ENCODE measurements around the gene ULBP3.
"Not testable (repeated sequence)": the region's sequence is repeated elsewhere in the genome, so short reads cannot be mapped to it uniquely, and the experiment has no call there.

ULBP3 gene

GRCh38 chr6:150026976-150027805 lies 41.7 kb downstream of the ULBP3 start:
- DNase-seq (ENCODE audit: low spot score): no peak
- H3K27me3 Mint-ChIP-seq (ENCODE audit: low read depth): peaks cover 72% of the 10 kb centered on the region
- no peaks in the 10 kb centered on the region for H3K36me3 Mint-ChIP-seq (ENCODE audit: low read depth)
- H3K9me3 Mint-ChIP-seq: no peaks in the 10 kb centered on the region
- no peak overlapping the region for H3K4me3 Mint-ChIP-seq
- H3K27ac Mint-ChIP-seq: no peak overlapping the region
- no peaks in the 10 kb centered on the region for H3K4me1 Mint-ChIP-seq (ENCODE audit: low read depth)

- Mint-ChIP-seq H3K4me3 (no peak within 1 kb of the TSS), H3K27ac (no peak within 1 kb of the TSS), H3K36me3 (ENCODE audit: low read depth) (no peaks in the 10 kb centered on the region), H3K4me1 (ENCODE audit: low read depth) (no peaks in the 10 kb centered on the region), H3K27me3 (ENCODE audit: low read depth) (peaks cover 70% of the 10 kb centered on the region), H3K9me3 (no peaks in the 10 kb centered on the region)
- no peak for DNase-seq (ENCODE audit: low spot score)
These were observed 43.6 kb downstream of the ULBP3 start, which contains the start of gene RAET1L for GRCh38 chr6:150025201-150025917. RAET1L (minus strand) TSS chr6:150025532; CDS start chr6:150025471, 61 bp downstream.

- no peak overlapping the region for H3K4me3 Mint-ChIP-seq
- no peaks in the 10 kb centered on the region for H3K9me3 Mint-ChIP-seq
These were observed 44.2 kb downstream of the ULBP3 start for GRCh38 chr6:150024646-150025155.

GRCh38 chr6:150024021-150024420 lies 44.9 kb downstream of the ULBP3 start:
- peaks cover 65% of the 10 kb centered on the region for H3K27me3 Mint-ChIP-seq (ENCODE audit: low read depth)
- not testable (repeated sequence) for DNase-seq (ENCODE audit: low spot score); H3K4me1 Mint-ChIP-seq (ENCODE audit: low read depth); H3K9me3 Mint-ChIP-seq; H3K4me3 Mint-ChIP-seq; H3K36me3 Mint-ChIP-seq (ENCODE audit: low read depth); H3K27ac Mint-ChIP-seq

More at GRCh38 chr6:150024646-150025155, 44.2 kb downstream of the ULBP3 start:
- no peaks in the 10 kb centered on the region for H3K36me3 Mint-ChIP-seq (ENCODE audit: low read depth)
- H3K27me3 Mint-ChIP-seq (ENCODE audit: low read depth): peaks cover 65% of the 10 kb centered on the region
- DNase-seq (ENCODE audit: low spot score): no peak
- no peak overlapping the region for H3K27ac Mint-ChIP-seq
- no peaks in the 10 kb centered on the region for H3K4me1 Mint-ChIP-seq (ENCODE audit: low read depth)

- H3K27me3 Mint-ChIP-seq (ENCODE audit: low read depth): peaks cover 65% of the 10 kb centered on the region
- H3K4me3 Mint-ChIP-seq; DNase-seq (ENCODE audit: low spot score); H3K9me3 Mint-ChIP-seq; H3K27ac Mint-ChIP-seq; H3K36me3 Mint-ChIP-seq (ENCODE audit: low read depth); H3K4me1 Mint-ChIP-seq (ENCODE audit: low read depth): not testable (repeated sequence)
These were observed 47.1 kb downstream of the ULBP3 start for GRCh38 chr6:150021870-150022269.

- Mint-ChIP-seq H3K27me3 (ENCODE audit: low read depth) (peaks cover 60% of the 10 kb centered on the region), H3K4me1 (ENCODE audit: low read depth) (peaks cover 6% of the 10 kb centered on the region), H3K27ac (no peak overlapping the region), H3K36me3 (ENCODE audit: low read depth) (no peaks in the 10 kb centered on the region), H3K4me3 (no peak overlapping the region), H3K9me3 (no peaks in the 10 kb centered on the region)
- DNase-seq (ENCODE audit: low spot score): no peak
These were observed 49.9 kb downstream of the ULBP3 start for GRCh38 chr6:150018846-150019580.

GRCh38 chr6:150017186-150017521 lies 51.8 kb downstream of the ULBP3 start:
- not testable (repeated sequence) for DNase-seq (ENCODE audit: low spot score); H3K36me3 Mint-ChIP-seq (ENCODE audit: low read depth); H3K9me3 Mint-ChIP-seq; H3K4me3 Mint-ChIP-seq; H3K27ac Mint-ChIP-seq
- peaks cover 10% of the 10 kb centered on the region for H3K4me1 Mint-ChIP-seq (ENCODE audit: low read depth)
- H3K27me3 Mint-ChIP-seq (ENCODE audit: low read depth): peaks cover 70% of the 10 kb centered on the region

- DNase-seq (ENCODE audit: low spot score): no peak
- peaks cover 73% of the 10 kb centered on the region for H3K27me3 Mint-ChIP-seq (ENCODE audit: low read depth)
- no peaks in the 10 kb centered on the region for H3K36me3 Mint-ChIP-seq (ENCODE audit: low read depth)
- H3K9me3 Mint-ChIP-seq: no peaks in the 10 kb centered on the region
- no peak overlapping the region for H3K27ac Mint-ChIP-seq
- H3K4me3 Mint-ChIP-seq: no peak overlapping the region
- peaks cover 10% of the 10 kb centered on the region for H3K4me1 Mint-ChIP-seq (ENCODE audit: low read depth)
These were observed 52.4 kb downstream of the ULBP3 start for GRCh38 chr6:150016324-150017185.

GRCh38 chr6:150015281-150016001 lies 53.5 kb downstream of the ULBP3 start:
- peaks cover 10% of the 10 kb centered on the region for H3K4me1 Mint-ChIP-seq (ENCODE audit: low read depth)
- H3K9me3 Mint-ChIP-seq; H3K36me3 Mint-ChIP-seq (ENCODE audit: low read depth); H3K27ac Mint-ChIP-seq; H3K4me3 Mint-ChIP-seq; DNase-seq (ENCODE audit: low spot score): not testable (repeated sequence)
- peaks cover 76% of the 10 kb centered on the region for H3K27me3 Mint-ChIP-seq (ENCODE audit: low read depth)

- not testable (repeated sequence) for DNase-seq (ENCODE audit: low spot score); H3K36me3 Mint-ChIP-seq (ENCODE audit: low read depth); H3K9me3 Mint-ChIP-seq; H3K27ac Mint-ChIP-seq; H3K4me3 Mint-ChIP-seq
- peaks cover 81% of the 10 kb centered on the region for H3K27me3 Mint-ChIP-seq (ENCODE audit: low read depth)
- H3K4me1 Mint-ChIP-seq (ENCODE audit: low read depth): peaks cover 10% of the 10 kb centered on the region
These were observed 54.2 kb downstream of the ULBP3 start for GRCh38 chr6:150014623-150015280.

GRCh38 chr6:150013785-150014622 lies 54.9 kb downstream of the ULBP3 start:
- not testable (repeated sequence) for H3K9me3 Mint-ChIP-seq; DNase-seq (ENCODE audit: low spot score); H3K36me3 Mint-ChIP-seq (ENCODE audit: low read depth); H3K27ac Mint-ChIP-seq
- Mint-ChIP-seq H3K4me1 (ENCODE audit: low read depth) (peaks cover 10% of the 10 kb centered on the region), H3K27me3 (ENCODE audit: low read depth) (peaks cover 82% of the 10 kb centered on the region), H3K4me3 (peak overlapping the region; percentile 12)

Measured in T-helper 2 cell treated with Interferon-gamma antibody and Interleukin-4, amounts not matched to agents 5 μg/mL and 100 μg/mL, for 36 hours (primary cell).